Lower leg skin (tissue), 3 donors: Measurements from ENCODE around the gene ATG7.

ENCODE experiments used
- POLR2A ChIP-seq, 2 donors: fragments of 450-650 bp; IDR thresholded peaks; one replicate each; pipeline ENCODE4 v1.6.1; 2016 to 2017; ENCODE audit warnings: antibody characterized with exemption in 2 of 2, mild to moderate bottlenecking in 1 of 2, moderate library complexity in 1 of 2
- TF ChIP-seq, protein P1 (sequence below), 3 donors: fragments of 450-650 bp; IDR thresholded peaks; one replicate each; pipeline ENCODE4 v1.5.1; 2016; ENCODE audit warnings: antibody characterized with exemption in 3 of 3, mild to moderate bottlenecking in 3 of 3, moderate library complexity in 2 of 3

DNA sequence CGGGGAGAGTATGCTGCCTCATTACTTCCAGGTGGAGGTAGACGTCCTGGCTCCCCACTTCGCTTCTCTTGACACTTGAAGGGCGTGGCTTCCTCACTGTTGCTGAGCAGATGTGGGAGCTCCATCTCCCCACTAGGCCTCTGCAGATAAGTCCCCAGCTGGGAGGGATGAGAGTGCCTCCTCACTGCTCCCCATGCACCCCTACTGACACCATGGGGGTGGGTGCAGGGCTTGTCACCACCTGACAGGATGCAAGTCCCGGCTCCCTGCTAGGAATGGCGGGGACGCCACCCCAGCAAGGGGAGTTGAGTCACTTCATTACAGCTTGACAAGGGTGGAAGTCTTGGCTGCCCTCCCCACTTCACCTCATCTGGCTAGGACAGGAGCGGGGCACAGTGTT lies 36.8 kb upstream of the ATG7 start:
- no peak for TF ChIP-seq POLR2A (IDR thresholded peaks at IDR 0.05)
- TF ChIP-seq, protein P1, sequence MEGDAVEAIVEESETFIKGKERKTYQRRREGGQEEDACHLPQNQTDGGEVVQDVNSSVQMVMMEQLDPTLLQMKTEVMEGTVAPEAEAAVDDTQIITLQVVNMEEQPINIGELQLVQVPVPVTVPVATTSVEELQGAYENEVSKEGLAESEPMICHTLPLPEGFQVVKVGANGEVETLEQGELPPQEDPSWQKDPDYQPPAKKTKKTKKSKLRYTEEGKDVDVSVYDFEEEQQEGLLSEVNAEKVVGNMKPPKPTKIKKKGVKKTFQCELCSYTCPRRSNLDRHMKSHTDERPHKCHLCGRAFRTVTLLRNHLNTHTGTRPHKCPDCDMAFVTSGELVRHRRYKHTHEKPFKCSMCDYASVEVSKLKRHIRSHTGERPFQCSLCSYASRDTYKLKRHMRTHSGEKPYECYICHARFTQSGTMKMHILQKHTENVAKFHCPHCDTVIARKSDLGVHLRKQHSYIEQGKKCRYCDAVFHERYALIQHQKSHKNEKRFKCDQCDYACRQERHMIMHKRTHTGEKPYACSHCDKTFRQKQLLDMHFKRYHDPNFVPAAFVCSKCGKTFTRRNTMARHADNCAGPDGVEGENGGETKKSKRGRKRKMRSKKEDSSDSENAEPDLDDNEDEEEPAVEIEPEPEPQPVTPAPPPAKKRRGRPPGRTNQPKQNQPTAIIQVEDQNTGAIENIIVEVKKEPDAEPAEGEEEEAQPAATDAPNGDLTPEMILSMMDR (IDR thresholded peaks at IDR 0.05): no peak
